KMS-11 (cell line): ENCODE data around the gene UBQLN2.
"Not testable (repeated sequence)": the region's sequence is repeated elsewhere in the genome, so short reads cannot be mapped to it uniquely, and the experiment has no call there.

Source experiments
- H2AFZ ChIP-seq: fragments of 200-600 bp; sonication (generic); 2 replicates; pipeline ENCODE4 v1.6.1; 2016; ENCODE audit warnings: antibody characterized with exemption, mixed run types, low read depth
- H3K27ac ChIP-seq: fragments of 200-600 bp; sonication (generic); 2 replicates; pipeline ENCODE4 v1.6.1; 2016; ENCODE audit warnings: mild to moderate bottlenecking, mixed run types
- H3K27me3 ChIP-seq: fragments of 200-600 bp; sonication (generic); 2 replicates; pipeline ENCODE4 v1.6.1; 2017; ENCODE audit warnings: mild to moderate bottlenecking, low read depth, mixed run types, moderate library complexity; ENCODE audit not compliant: insufficient read depth
- H3K36me3 ChIP-seq: fragments of 200-600 bp; sonication (generic); 2 replicates; pipeline ENCODE4 v1.6.1; 2017; ENCODE audit warnings: mild to moderate bottlenecking, mixed run types; ENCODE audit not compliant: insufficient read depth
- H3K4me1 ChIP-seq: fragments of 200-600 bp; sonication (generic); 2 replicates; pipeline ENCODE4 v1.6.1; 2016; ENCODE audit warnings: mild to moderate bottlenecking, low read depth, mixed run types; ENCODE audit not compliant: poor library complexity, severe bottlenecking
- H3K4me2 ChIP-seq: fragments of 200-600 bp; sonication (generic); 2 replicates; pipeline ENCODE4 v1.7.0; 2016; ENCODE audit warnings: mild to moderate bottlenecking, mixed run types
- H3K4me3 ChIP-seq: fragments of 200-600 bp; sonication (generic); IDR thresholded peaks from 2 replicates; pipeline ENCODE4 v1.6.1; 2017; ENCODE audit warnings: low read depth, low read length, mixed read lengths; ENCODE audit not compliant: insufficient read depth
- H3K79me2 ChIP-seq: fragments of 200-600 bp; sonication (generic); 2 replicates; pipeline ENCODE4 v1.6.1; 2016; ENCODE audit warnings: low read depth, mixed run types; ENCODE audit not compliant: insufficient read depth
- H3K9ac ChIP-seq: fragments of 200-600 bp; sonication (generic); 2 replicates; pipeline ENCODE4 v1.6.1; 2016; ENCODE audit warnings: mild to moderate bottlenecking, mixed run types
- H4K20me1 ChIP-seq: fragments of 200-600 bp; sonication (generic); 2 replicates; pipeline ENCODE4 v1.6.1; 2016; ENCODE audit warnings: mild to moderate bottlenecking, mixed run types; ENCODE audit not compliant: insufficient read depth
- TF ChIP-seq, protein P1 (sequence below): fragments of 200-600 bp; sonication (generic); conservative IDR thresholded peaks from 2 replicates; pipeline ENCODE4 v1.6.1; 2017; ENCODE audit warnings: low read depth, mild to moderate bottlenecking, antibody characterized with exemption, low read length, moderate library complexity, mixed read lengths

Gene UBQLN2

DNA sequence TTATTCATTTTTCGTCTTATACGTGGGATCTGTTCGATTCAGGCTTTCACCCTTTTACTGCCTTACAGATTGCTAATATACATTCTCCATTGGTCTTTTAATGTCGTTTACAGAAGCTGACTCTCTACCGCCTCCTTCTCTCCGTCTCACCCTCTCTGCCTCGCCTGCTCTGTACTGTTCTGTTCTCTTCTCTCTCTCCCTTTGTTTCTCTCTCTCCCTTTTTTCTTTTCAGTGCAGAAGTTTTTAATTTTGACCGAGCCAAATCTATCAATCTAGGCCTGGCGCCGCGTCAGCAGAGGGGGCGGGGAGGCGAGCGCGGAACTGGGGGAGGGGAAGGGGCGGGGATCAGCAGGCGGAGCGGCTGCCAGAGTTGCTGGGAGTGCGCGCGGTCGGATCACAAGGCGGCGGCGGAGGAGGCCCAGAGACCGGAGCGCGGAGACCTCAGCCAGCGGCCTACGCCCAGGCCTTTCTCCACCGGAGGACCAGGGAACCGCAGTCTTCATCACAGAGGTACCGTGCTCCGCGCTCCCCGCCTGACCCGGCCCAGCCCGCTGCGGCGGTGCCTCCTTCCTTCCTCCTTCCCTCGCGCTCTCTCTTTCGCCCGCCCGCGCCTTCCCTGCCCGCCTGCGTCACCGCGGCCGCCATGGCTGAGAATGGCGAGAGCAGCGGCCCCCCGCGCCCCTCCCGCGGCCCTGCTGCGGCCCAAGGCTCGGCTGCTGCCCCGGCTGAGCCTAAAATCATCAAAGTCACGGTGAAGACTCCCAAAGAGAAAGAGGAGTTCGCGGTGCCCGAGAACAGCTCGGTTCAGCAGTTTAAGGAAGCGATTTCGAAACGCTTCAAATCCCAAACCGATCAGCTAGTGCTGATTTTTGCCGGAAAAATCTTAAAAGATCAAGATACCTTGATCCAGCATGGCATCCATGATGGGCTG is at the start of gene UBQLN2:
Gene UBQLN2, plus strand, starts transcription at position 397 of the 931 bp plus-strand sequence. Its CDS starts 247 bp downstream, at position 644.
- H3K79me2 ChIP-seq, result peaks cover 49% of the 10 kb centered on the region
- H2AFZ ChIP-seq, result peak within 1 kb of the TSS; percentile 50
- no peak within 1 kb of the TSS for H3K4me3 ChIP-seq
- peaks cover 4% of the 10 kb centered on the region; the same call in 1 of the 2 replicates for H4K20me1 ChIP-seq
- no peaks in the 10 kb centered on the region; the same call in 1 of the 2 replicates for H3K36me3 ChIP-seq
- H3K4me1 ChIP-seq, result peaks cover 26% of the 10 kb centered on the region
- peak within 1 kb of the TSS; percentile 92 for H3K4me2 ChIP-seq
- peak within 1 kb of the TSS; percentile 97 for H3K27ac ChIP-seq
- H3K27me3 ChIP-seq, result no peaks in the 10 kb centered on the region
- H3K9ac ChIP-seq, result peak within 1 kb of the TSS; percentile 98
- TF ChIP-seq, protein P1, sequence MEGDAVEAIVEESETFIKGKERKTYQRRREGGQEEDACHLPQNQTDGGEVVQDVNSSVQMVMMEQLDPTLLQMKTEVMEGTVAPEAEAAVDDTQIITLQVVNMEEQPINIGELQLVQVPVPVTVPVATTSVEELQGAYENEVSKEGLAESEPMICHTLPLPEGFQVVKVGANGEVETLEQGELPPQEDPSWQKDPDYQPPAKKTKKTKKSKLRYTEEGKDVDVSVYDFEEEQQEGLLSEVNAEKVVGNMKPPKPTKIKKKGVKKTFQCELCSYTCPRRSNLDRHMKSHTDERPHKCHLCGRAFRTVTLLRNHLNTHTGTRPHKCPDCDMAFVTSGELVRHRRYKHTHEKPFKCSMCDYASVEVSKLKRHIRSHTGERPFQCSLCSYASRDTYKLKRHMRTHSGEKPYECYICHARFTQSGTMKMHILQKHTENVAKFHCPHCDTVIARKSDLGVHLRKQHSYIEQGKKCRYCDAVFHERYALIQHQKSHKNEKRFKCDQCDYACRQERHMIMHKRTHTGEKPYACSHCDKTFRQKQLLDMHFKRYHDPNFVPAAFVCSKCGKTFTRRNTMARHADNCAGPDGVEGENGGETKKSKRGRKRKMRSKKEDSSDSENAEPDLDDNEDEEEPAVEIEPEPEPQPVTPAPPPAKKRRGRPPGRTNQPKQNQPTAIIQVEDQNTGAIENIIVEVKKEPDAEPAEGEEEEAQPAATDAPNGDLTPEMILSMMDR, result no peak

DNA sequence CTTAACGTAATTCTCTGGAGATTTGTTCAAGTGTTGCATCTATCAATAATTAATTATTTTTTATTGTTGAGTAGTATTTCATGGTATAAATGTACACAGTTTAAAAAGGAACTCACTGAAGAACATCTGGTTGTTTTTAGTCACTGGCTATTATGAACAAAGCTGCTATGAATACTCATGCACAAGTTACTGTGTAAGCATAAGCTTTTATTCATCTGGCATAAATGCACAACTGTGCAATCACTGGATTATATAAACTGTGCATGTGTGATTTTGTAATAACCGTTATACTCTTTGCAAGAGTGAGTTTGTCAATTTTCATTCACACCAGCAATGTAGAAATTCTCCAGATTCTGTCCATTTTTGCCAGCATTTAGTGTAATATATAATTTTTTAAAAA is 43.8 kb upstream of the UBQLN2 start:
- no peak overlapping the region for H3K27ac ChIP-seq
- TF ChIP-seq, protein P1, result no peak
- no peaks in the 10 kb centered on the region for H3K27me3 ChIP-seq
- no peaks in the 10 kb centered on the region for H3K4me1 ChIP-seq
- H2AFZ ChIP-seq, result no peak overlapping the region
- no peak overlapping the region for H3K4me3 ChIP-seq
- no peaks in the 10 kb centered on the region for H3K79me2 ChIP-seq
- H4K20me1 ChIP-seq, result no peaks in the 10 kb centered on the region
- no peak overlapping the region for H3K9ac ChIP-seq
- H3K36me3 ChIP-seq, result no peaks in the 10 kb centered on the region
- H3K4me2 ChIP-seq, result no peak overlapping the region

GRCh38 chrX:56529482-56530007 is 33.9 kb upstream of the UBQLN2 start:
- not testable (repeated sequence) for H4K20me1 ChIP-seq, H3K79me2 ChIP-seq

GRCh38 chrX:56530011-56530410 is 33.4 kb upstream of the UBQLN2 start:
- TF ChIP-seq, protein P1, result no peak
- Histone ChIP-seq H2AFZ (no peak overlapping the region), H3K4me1 (no peaks in the 10 kb centered on the region), H4K20me1 (no peaks in the 10 kb centered on the region), H3K36me3 (no peaks in the 10 kb centered on the region), H3K4me3 (no peak overlapping the region), H3K9ac (no peak overlapping the region), H3K27ac (no peak overlapping the region), H3K79me2 (no peaks in the 10 kb centered on the region), H3K4me2 (no peak overlapping the region), H3K27me3 (no peaks in the 10 kb centered on the region)

More at GRCh38 chrX:56529482-56530007, 33.9 kb upstream of the UBQLN2 start:
- not testable (repeated sequence) for H3K4me1 ChIP-seq, H3K9ac ChIP-seq, H3K27ac ChIP-seq, H3K4me2 ChIP-seq, H3K27me3 ChIP-seq, H3K36me3 ChIP-seq, H2AFZ ChIP-seq, H3K4me3 ChIP-seq
